Kidney epithelial cell (primary cell): ENCODE data around the gene PTGIS. TPM values are rescaled to one million over a fixed set of nuclear protein-coding genes. Genes with fewer than 3 reads are reported as not detected.

Experiments
- DNase-seq: peaks from one replicate; pipeline ENCODE4 v3.0.0-alpha.2; 2010; ENCODE audit warnings: low read depth
- H3K27me3 ChIP-seq: 2 replicates; pipeline ENCODE4 v1.6.0; 2011; ENCODE audit warnings: low read length; ENCODE audit not compliant: control insufficient read depth, insufficient read depth
- H3K36me3 ChIP-seq: 2 replicates; pipeline ENCODE4 v1.5.1; 2011; ENCODE audit warnings: low read length; ENCODE audit not compliant: control insufficient read depth, insufficient read depth
- H3K4me3 ChIP-seq: 2 replicates; pipeline ENCODE4 v1.5.1; 2011; ENCODE audit warnings: low read depth, mild to moderate bottlenecking, control low read depth, low read length
- total RNA-seq: library from RNA; depleted of rRNA; stranded (reverse); fragments of >200 nt; gene quantifications from 2 replicates; pipeline ENCODE4 v1.2.3, GENCODE V29; 2015
- TF ChIP-seq, protein P1 (sequence below): IDR thresholded peaks from 2 replicates; pipeline ENCODE4 v1.5.1; 2011; ENCODE audit warnings: mild to moderate bottlenecking, moderate library complexity, low read length, control low read depth, inconsistent platforms; ENCODE audit not compliant: insufficient read depth, poor library complexity, severe bottlenecking

Gene PTGIS
- total RNA-seq, 1 donor from 2014 or later = 0.88 TPM

GRCh38 chr20:49486064-49486463 is 81.9 kb downstream of the PTGIS start:
- Histone ChIP-seq H3K36me3 (no peaks in the 10 kb centered on the region), H3K27me3 (peaks cover 41% of the 10 kb centered on the region), H3K4me3 (no peak overlapping the region)
- no peak for DNase-seq
- TF ChIP-seq, protein P1, sequence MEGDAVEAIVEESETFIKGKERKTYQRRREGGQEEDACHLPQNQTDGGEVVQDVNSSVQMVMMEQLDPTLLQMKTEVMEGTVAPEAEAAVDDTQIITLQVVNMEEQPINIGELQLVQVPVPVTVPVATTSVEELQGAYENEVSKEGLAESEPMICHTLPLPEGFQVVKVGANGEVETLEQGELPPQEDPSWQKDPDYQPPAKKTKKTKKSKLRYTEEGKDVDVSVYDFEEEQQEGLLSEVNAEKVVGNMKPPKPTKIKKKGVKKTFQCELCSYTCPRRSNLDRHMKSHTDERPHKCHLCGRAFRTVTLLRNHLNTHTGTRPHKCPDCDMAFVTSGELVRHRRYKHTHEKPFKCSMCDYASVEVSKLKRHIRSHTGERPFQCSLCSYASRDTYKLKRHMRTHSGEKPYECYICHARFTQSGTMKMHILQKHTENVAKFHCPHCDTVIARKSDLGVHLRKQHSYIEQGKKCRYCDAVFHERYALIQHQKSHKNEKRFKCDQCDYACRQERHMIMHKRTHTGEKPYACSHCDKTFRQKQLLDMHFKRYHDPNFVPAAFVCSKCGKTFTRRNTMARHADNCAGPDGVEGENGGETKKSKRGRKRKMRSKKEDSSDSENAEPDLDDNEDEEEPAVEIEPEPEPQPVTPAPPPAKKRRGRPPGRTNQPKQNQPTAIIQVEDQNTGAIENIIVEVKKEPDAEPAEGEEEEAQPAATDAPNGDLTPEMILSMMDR = no peak

GRCh38 chr20:49485563-49485962 is 82.4 kb downstream of the PTGIS start:
- no peak for DNase-seq
- TF ChIP-seq, protein P1 = no peak
- Histone ChIP-seq H3K36me3 (no peaks in the 10 kb centered on the region), H3K27me3 (peaks cover 41% of the 10 kb centered on the region), H3K4me3 (no peak overlapping the region)

DNA sequence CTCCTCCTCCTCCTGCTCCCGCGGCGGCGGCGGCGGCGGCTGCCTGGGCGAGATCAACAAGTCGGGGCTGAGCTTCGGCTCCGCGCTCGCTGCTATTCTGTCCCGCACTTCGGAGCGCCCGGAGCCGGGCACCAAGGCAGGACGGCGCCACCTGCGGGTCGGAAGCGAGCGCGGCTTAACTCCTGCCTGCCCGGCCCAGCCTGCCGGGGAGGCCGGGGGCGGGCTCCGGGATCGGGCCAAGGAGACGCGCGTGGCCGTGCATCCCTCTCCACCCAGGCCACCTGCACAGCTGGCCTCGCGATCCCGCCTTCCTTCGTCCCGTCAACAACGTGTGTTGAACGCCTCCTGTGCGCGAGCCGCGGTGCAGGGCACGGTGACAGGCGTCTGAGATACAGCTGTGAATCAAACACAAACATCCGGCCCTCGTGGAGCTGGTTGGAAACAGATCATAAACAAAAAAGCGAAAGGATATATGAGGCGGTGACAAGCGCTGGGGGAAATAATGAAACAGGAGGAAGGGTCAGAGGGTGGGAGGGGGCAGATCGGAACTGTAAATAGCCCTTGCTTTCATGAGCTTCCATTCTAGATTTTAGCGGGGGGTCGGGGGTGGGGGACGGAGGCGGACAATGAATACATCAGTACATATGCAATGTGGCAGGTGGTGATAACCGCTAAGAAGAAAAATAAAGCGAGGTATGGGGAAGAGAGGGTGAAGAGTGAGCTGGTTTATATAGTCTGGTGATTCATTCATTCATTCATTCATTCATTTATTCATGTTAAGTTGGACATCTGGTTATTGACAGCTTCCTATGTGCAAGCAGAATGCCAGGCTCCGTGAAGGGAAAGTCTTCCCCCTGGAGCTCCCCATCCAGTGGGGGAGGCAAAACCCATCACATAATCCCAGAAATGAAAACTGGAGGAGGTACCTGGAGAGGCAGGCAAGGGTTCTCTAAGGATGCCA is 83.5 kb downstream of the PTGIS start:
- Histone ChIP-seq H3K4me3 (peak overlapping the region; percentile 7), H3K27me3 (peaks cover 44% of the 10 kb centered on the region), H3K36me3 (no peaks in the 10 kb centered on the region)
- peak; percentile 7 for DNase-seq
- TF ChIP-seq, protein P1 = peak; percentile 60

- no peak for DNase-seq
These were observed 84.2 kb downstream of the PTGIS start for GRCh38 chr20:49483696-49484123.

GRCh38 chr20:49483018-49483695 is 84.8 kb downstream of the PTGIS start:
- no peak overlapping the region for H3K4me3 ChIP-seq
- TF ChIP-seq, protein P1 = no peak
- H3K36me3 ChIP-seq = no peaks in the 10 kb centered on the region
- DNase-seq = no peak
- H3K27me3 ChIP-seq = peaks cover 49% of the 10 kb centered on the region

More at GRCh38 chr20:49483696-49484123, 84.2 kb downstream of the PTGIS start:
- TF ChIP-seq, protein P1 = no peak
- H3K36me3 ChIP-seq = no peaks in the 10 kb centered on the region
- peaks cover 49% of the 10 kb centered on the region for H3K27me3 ChIP-seq
- no peak overlapping the region for H3K4me3 ChIP-seq
